Germinal center (tissue), 1 donor: Measurements from ENCODE around the gene MYCN.

Experiments
- DNase-seq: peaks from one replicate; pipeline ENCODE4 v3.0.0; 2012; ENCODE audit warnings: mixed read lengths, low spot score

MYCN gene

DNA sequence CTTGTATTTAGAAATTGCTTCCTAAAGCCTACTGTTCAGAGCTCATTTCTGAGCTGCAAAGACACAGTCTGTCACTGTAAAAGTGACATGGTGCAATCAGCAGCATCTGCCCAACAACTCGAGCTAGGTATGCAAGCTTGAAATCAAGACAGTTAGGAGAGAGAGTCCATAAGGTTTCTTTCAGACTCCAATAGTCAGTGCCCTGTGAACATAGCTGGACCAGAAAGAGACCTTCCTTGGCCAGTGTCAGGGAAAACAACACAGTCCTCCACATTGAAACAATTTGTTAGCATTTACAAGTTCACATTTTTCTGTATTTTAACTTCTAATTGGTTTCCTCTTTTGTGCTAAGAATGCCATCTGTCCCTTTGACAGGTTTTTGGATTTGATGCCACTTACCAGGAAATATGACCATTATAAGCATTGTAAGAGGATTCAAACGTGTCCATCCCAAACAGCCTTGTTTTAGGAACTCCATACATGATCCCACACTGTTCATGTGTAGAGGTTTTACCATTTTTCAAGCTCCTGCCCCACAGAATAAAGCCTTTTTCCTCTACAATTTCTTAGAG lies 8.9 kb upstream of the MYCN start:
- no peak for DNase-seq

DNA sequence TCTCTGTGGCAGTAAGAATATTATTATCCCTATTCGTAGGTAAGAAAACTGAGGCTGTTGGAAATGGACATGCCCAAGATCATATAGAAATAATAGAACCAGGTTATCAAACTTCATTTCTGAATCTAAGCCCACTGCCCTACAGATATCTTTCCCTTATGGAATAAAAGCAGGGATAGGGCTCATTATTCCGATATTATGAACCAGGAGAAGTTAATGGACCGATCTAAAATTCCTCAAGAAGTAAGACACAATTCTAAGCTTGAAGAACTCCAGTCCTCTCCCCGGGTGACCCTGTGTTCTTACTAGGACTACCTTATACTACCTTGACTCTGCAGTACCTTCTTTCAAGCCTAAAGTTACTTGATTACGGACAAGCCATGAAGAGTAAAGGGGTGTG lies 8.4 kb upstream of the MYCN start:
- DNase-seq = no peak

- no peak for DNase-seq
These were observed 7.8 kb upstream of the MYCN start for GRCh38 chr2:15932394-15933183.

DNA sequence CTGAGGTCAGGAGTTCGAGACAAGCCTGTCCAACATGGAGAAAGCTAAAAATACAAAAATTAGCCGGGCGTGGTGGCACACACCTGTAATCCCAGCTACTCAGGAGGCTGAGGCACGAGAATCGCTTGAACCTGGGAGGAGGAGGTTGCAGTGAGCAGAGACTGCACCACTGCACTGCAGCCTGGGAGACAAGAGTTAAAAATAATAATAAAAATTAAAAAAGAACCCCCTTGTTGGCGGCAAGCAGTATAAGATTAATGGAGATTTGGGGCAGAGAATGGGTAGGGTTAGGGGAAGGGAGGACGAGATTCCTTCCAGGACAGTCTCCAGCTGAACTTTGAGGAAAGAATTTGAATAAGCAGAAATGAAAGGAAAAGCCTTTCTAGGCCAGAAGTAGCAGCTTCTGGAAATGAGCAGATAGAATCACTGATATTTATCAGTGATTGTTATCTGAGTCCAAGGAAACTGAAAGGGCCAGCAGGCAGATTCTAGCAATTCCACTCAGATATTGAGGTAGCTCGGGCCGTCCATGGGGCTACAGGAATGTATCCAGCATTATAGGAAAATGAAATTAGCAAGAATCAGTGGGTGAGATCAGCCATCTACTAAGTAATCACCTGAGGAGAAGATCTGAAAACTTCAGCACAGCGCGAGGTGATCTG lies 7.0 kb upstream of the MYCN start:
- DNase-seq = no peak

DNA sequence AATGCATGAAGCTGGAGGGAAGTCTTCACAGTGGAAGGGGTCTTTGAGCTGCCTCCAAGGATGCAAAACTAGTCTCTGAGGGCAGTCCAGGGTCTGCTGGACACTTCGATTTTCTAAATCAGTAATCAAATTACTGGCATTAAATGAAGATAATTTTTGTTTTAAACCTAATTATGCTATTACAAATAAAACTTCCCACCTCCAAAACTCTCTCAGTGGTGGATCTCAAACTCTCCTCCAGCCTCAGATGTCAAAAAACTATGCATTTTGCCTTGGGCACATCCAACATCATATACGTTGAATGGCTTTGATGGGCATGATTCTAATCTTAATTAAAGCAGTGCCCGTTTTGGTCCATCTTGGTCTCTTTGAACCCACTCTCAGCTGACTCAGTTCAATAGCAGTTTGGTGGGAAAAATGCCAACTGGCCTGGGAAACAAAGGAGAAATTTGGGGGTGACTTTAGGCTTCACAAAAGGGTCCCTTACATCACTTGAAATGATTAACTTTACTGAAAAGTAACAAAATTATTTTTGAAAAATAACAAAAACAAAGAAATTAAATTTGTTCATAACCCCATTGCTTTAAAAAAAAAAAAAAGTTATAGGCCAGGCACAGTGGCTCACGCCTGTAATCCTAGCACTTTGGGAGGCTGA lies 5.9 kb upstream of the MYCN start:
- DNase-seq = no peak

- no peak for DNase-seq
These were observed 5.2 kb upstream of the MYCN start for GRCh38 chr2:15935189-15935588.

DNA sequence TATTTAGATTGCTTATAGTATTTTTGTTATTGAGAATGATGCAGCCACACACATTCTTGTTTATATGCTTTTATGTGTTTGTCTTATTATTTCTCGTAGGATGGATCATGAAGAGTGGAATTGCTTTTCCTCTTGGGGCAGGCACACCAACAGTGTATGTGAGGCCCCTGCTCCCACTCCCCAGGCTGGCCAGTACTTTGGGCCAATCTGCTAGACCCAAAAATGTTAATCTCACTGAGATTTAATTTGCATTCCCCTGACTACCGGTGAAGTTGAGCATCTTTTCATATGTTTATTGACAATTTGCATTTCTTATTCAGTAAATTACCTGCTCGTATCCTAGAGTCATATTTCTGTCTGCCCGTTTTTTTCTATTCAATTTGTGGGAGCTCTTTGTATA lies 4.7 kb upstream of the MYCN start:
- DNase-seq = no peak

GRCh38 chr2:15936277-15937104 lies 3.9 kb upstream of the MYCN start:
- no peak for DNase-seq

DNA sequence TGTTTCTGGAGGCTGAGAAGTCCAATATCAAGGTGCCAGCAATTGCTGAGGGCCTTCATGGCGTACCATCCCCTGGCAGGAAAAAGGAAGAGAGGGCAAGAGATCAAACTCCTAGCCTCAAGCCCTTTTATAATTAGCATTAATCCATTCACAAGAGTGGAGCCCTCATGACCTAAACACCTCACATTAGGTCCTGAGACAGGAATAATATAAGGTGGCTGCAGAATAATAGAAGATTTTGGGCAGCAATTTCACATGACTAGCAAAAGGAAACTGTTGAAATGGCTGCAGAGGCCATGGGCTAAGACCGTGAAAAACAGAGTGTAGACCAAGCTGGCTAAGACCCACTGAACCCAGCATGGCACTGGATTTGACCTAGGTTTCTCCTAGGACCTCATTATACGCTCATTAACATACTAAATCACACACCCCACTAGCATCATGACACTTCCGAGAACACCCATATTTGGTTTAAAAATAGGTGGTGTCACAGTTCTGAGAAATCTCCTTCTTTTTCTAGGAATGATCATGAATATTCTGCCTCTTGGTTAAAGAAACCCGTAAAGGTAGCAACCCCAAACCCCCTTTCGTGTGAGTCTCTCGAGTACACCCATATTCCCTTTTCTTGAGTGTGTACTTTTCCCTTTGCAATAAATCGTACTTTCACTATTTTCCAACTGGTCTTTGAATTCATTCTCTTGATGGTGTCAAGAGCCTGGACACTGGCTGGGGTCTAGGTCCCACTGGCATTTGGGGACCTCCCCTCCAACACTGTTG lies 3.1 kb upstream of the MYCN start:
- DNase-seq = no peak

- no peak for DNase-seq
These were observed 2.2 kb upstream of the MYCN start for GRCh38 chr2:15937882-15938802.

DNA sequence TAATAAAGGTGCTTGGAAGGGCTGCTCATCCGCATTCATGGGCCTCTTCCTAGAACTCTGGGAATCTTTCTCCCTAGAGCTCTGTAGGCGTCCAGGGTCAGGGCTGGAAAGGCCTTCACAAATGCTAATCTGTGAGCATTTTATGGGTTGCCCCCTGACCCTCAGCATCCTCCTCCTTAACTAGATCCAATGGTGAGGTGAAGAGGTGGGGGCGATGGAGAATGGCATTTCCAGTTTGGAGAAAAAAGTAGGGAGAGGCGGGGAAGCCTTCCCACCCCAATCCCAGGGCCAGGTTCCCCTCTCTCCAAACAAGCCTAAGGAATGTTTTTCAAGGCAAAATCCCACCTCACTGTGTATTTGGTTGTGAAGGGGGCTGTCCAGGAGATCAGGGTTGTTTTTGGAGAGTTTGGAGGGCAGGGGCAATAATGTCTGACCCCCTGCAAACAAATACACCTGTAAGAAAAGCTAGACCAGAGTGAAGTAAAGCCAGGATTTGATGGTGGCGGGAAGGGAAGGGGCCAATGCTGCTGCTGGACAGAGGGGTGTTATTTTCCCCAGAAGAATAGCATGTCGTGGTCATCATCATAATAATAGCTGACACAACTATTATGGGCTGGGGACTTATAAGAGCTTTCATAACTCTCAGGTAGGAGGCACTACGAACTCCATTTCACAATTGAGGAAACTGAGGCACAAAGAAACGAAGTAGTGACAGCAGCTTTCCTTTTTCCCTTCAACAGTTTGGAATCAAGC lies 1.4 kb upstream of the MYCN start:
- no peak for DNase-seq

- peak; percentile 50 for DNase-seq
These were observed 845 bp upstream of the MYCN start for GRCh38 chr2:15939556-15939853.

- DNase-seq = peak; percentile 10
These were observed 521 bp downstream of the MYCN start for GRCh38 chr2:15940661-15941480.

- no peak for DNase-seq
These were observed 1.1 kb downstream of the MYCN start for GRCh38 chr2:15941481-15941850.

- no peak for DNase-seq
These were observed 1.7 kb downstream of the MYCN start for GRCh38 chr2:15941871-15942710.

GRCh38 chr2:15942711-15943345 lies 2.5 kb downstream of the MYCN start:
- no peak for DNase-seq
